CD14-positive monocyte (primary cell): ENCODE measurements around the gene KCNJ1. TPM values are rescaled to one million over a fixed set of nuclear protein-coding genes. Genes with fewer than 3 reads are reported as not detected.

ENCODE experiments used
- DNase-seq, 3 donors: peaks; one replicate each; pipeline ENCODE4 v3.0.0-alpha.2; 2011 to 2022
- H2AFZ ChIP-seq: 2 replicates; pipeline ENCODE4 v1.6.0; 2012; ENCODE audit warnings: mild to moderate bottlenecking, low read depth, low read length, inconsistent platforms; ENCODE audit not compliant: insufficient read depth, poor library complexity, severe bottlenecking
- H3K27ac ChIP-seq, 2 donors: 1 replicate in 1 of 2; 2 replicates in 1 of 2; pipeline ENCODE4 v1.5.1; 2012 to 2013; ENCODE audit warnings: low read length in 2 of 2, control low read depth in 1 of 2, inconsistent platforms in 1 of 2, low read depth in 1 of 2, mild to moderate bottlenecking in 1 of 2
- H3K27me3 ChIP-seq, 2 donors: one replicate each; pipeline versions ENCODE4 v1.6.0 to v1.6.1; 2011 to 2013; ENCODE audit warnings: low read length in 2 of 2; ENCODE audit not compliant: control insufficient read depth in 2 of 2, insufficient read depth in 2 of 2
- H3K36me3 ChIP-seq, 2 donors: replicated peaks in 1 of 2; 1 replicate in 1 of 2; 2 replicates in 1 of 2; pipeline versions ENCODE4 v1.5.1 to v1.6.1; 2012 to 2013; ENCODE audit warnings: low read length in 2 of 2, control low read depth in 1 of 2, inconsistent platforms in 1 of 2, mild to moderate bottlenecking in 1 of 2; ENCODE audit not compliant: insufficient read depth in 2 of 2, control insufficient read depth in 1 of 2
- H3K4me1 ChIP-seq, 2 donors: 1 replicate in 1 of 2; 2 replicates in 1 of 2; pipeline versions ENCODE4 v1.5.1 to v1.6.1; 2012 to 2013; ENCODE audit warnings: low read length in 2 of 2, control low read depth in 1 of 2, inconsistent platforms in 1 of 2, mild to moderate bottlenecking in 1 of 2, moderate library complexity in 1 of 2; ENCODE audit not compliant: insufficient read depth in 2 of 2, control insufficient read depth in 1 of 2
- H3K4me2 ChIP-seq: replicated peaks from 2 replicates; pipeline ENCODE3; 2012; ENCODE audit warnings: low read length, moderate library complexity, mild to moderate bottlenecking; ENCODE audit not compliant: poor library complexity, severe bottlenecking; ENCODE audit errors: extremely low read depth
- H3K4me3 ChIP-seq, 3 experiments: fragments of 200-600 bp in 1 of 3; sonication (generic) in 1 of 3; replicated peaks in 1 of 3; 1 replicate in 2 of 3; 2 replicates in 1 of 3; pipeline ENCODE4 v1.5.1; 2011 to 2013; ENCODE audit warnings: low read length in 3 of 3, mild to moderate bottlenecking in 3 of 3, control low read depth in 2 of 3, low read depth in 2 of 3, inconsistent platforms in 1 of 3, moderate library complexity in 1 of 3
- H3K79me2 ChIP-seq: 2 replicates; pipeline ENCODE4 v1.6.0; 2012; ENCODE audit warnings: mild to moderate bottlenecking, control low read depth, inconsistent platforms, low read length, moderate library complexity; ENCODE audit not compliant: insufficient read depth
- H3K9ac ChIP-seq: 2 replicates; pipeline ENCODE4 v1.6.0; 2017; ENCODE audit warnings: low read length, mild to moderate bottlenecking; ENCODE audit not compliant: insufficient read depth, poor library complexity, severe bottlenecking
- H3K9me3 ChIP-seq, 2 donors: replicated peaks in 1 of 2; 1 replicate in 1 of 2; 2 replicates in 1 of 2; pipeline versions ENCODE4 v1.5.1 to v1.6.1; 2012 to 2013; ENCODE audit warnings: low read length in 2 of 2, control low read depth in 1 of 2; ENCODE audit not compliant: control insufficient read depth in 1 of 2, insufficient read depth in 1 of 2
- H4K20me1 ChIP-seq: 2 replicates; pipeline ENCODE4 v1.6.0; 2012; ENCODE audit warnings: mild to moderate bottlenecking, low read length, control low read depth, moderate library complexity; ENCODE audit not compliant: insufficient read depth
- H3K27ac Mint-ChIP-seq, 7 donors: one replicate each; pipeline ENCODE4 v1.8.0; 2020; ENCODE audit warnings: mild to moderate bottlenecking in 7 of 7, mixed read lengths in 7 of 7, moderate library complexity in 6 of 7, inconsistent platforms in 2 of 7
- H3K27me3 Mint-ChIP-seq, 3 donors: one replicate each; pipeline ENCODE4 v1.8.0; 2021 to 2022; ENCODE audit warnings: low read depth in 3 of 3, mild to moderate bottlenecking in 3 of 3, mixed read lengths in 3 of 3, moderate library complexity in 3 of 3, inconsistent platforms in 1 of 3
- H3K36me3 Mint-ChIP-seq, 2 donors: one replicate each; pipeline ENCODE4 v1.8.0; 2020; ENCODE audit warnings: mixed read lengths in 2 of 2, inconsistent platforms in 1 of 2, mild to moderate bottlenecking in 1 of 2
- H3K4me1 Mint-ChIP-seq: one replicate; pipeline ENCODE4 v1.8.0; 2020; ENCODE audit warnings: mild to moderate bottlenecking, mixed read lengths
- H3K4me3 Mint-ChIP-seq, 2 donors: one replicate each; pipeline ENCODE4 v1.8.0; 2020; ENCODE audit warnings: mild to moderate bottlenecking in 2 of 2, mixed read lengths in 2 of 2, moderate library complexity in 1 of 2
- H3K9me3 Mint-ChIP-seq, 7 donors: one replicate each; pipeline ENCODE4 v1.8.0; 2020 to 2022; ENCODE audit warnings: mixed read lengths in 7 of 7, mild to moderate bottlenecking in 6 of 7, moderate library complexity in 6 of 7, inconsistent platforms in 2 of 7
- WGBS: methylation state at CpG from one replicate; pipeline ENCODE4 v1.1.5; 2013; ENCODE audit warnings: missing lambda C conversion rate; ENCODE audit not compliant: insufficient coverage; 5-methylcytosine and 5-hydroxymethylcytosine counted together
- intact Hi-C, 2 donors: fragments of 100-400 bp; cut with micrococcal nuclease; formaldehyde crosslinking; loops; one replicate each; pipeline versions ENCODE4 v1.15.0 to v1.15.1; 2023
- polyA plus RNA-seq, 3 donors: library from polyadenylated mRNA; depleted of rRNA in 1 of 3; unstranded in 2 of 3; stranded (reverse) in 1 of 3; fragments of 300-500 nt in 2 of 3; fragments of >200 nt in 1 of 3; fragmentation: Illumina TruSeq in 2 of 3; gene quantifications; 1 replicate in 2 of 3; 2 replicates in 1 of 3; pipeline ENCODE4 v1.2.3, GENCODE V29; 2012 to 2021
- TF ChIP-seq, protein P1 (sequence below): fragments of 200-600 bp; IDR thresholded peaks from one replicate; pipeline ENCODE4 v1.8.0; 2022; ENCODE audit warnings: antibody characterized with exemption, mild to moderate bottlenecking

KCNJ1 gene
- polyA plus RNA-seq, 3 donors = 0.12 to 0.47 TPM; not detected in 1

- H3K9me3 Mint-ChIP-seq = peaks cover 0 to 5% (median 3%) of the 10 kb centered on the region in 7 donors
- Histone ChIP-seq H3K4me2 (peak overlapping the region; percentile 76), H3K4me3 (peak overlapping the region; percentile 42 to 80 (median 66)), H3K36me3 (no peaks in the 10 kb centered on the region), H2AFZ (no peak overlapping the region), H3K4me1 (peaks cover 13 to 14% of the 10 kb centered on the region in 2 donors), H3K27me3 (no peaks in the 10 kb centered on the region), H3K27ac (peak overlapping the region in 1 of 2 donors; percentile 5), H4K20me1 (no peaks in the 10 kb centered on the region), H3K9me3 (no peaks in the 10 kb centered on the region), H3K9ac (no peak overlapping the region), H3K79me2 (no peaks in the 10 kb centered on the region)
- intact Hi-C loops = loop anchor here in 1 of 2 donors (5.0 to 10.0 kb wide), 2 partner anchors 658 to 796 kb away; no protein-coding TSS in a partner anchor
- H3K4me1 Mint-ChIP-seq = peaks cover 44% of the 10 kb centered on the region
- H3K27me3 Mint-ChIP-seq = peaks cover 0 to 2% (median 0%) of the 10 kb centered on the region in 3 donors
- WGBS = 100% methylated on average over 3 of the region's 11 CpGs
- H3K27ac Mint-ChIP-seq = peak overlapping the region in 3 of 7 donors; percentile 42 to 56 (median 53)
- peak overlapping the region; percentile 69 to 72 for H3K4me3 Mint-ChIP-seq
- DNase-seq = peak in 1 of 3 donors; percentile 19
- peaks cover 11 to 13% of the 10 kb centered on the region in 2 donors for H3K36me3 Mint-ChIP-seq
- TF ChIP-seq, protein P1, sequence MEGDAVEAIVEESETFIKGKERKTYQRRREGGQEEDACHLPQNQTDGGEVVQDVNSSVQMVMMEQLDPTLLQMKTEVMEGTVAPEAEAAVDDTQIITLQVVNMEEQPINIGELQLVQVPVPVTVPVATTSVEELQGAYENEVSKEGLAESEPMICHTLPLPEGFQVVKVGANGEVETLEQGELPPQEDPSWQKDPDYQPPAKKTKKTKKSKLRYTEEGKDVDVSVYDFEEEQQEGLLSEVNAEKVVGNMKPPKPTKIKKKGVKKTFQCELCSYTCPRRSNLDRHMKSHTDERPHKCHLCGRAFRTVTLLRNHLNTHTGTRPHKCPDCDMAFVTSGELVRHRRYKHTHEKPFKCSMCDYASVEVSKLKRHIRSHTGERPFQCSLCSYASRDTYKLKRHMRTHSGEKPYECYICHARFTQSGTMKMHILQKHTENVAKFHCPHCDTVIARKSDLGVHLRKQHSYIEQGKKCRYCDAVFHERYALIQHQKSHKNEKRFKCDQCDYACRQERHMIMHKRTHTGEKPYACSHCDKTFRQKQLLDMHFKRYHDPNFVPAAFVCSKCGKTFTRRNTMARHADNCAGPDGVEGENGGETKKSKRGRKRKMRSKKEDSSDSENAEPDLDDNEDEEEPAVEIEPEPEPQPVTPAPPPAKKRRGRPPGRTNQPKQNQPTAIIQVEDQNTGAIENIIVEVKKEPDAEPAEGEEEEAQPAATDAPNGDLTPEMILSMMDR = no peak
These were observed 36.6 kb downstream of the KCNJ1 start for GRCh38 chr11:128830290-128831173.

- TF ChIP-seq, protein P1 = no peak
- Histone ChIP-seq H3K4me1 (peaks cover 2% of the 10 kb centered on the region in 2 donors), H4K20me1 (peaks cover 3% of the 10 kb centered on the region), H3K9me3 (no peaks in the 10 kb centered on the region), H3K27me3 (peaks cover 0 to 3% of the 10 kb centered on the region in 2 donors), H3K4me2 (no peak overlapping the region), H3K36me3 (no peaks in the 10 kb centered on the region), H3K4me3 (no peak overlapping the region), H3K79me2 (no peaks in the 10 kb centered on the region), H2AFZ (no peak overlapping the region), H3K27ac (no peak overlapping the region), H3K9ac (no peak overlapping the region)
- peaks cover 0 to 10% (median 4%) of the 10 kb centered on the region in 7 donors for H3K9me3 Mint-ChIP-seq
- peaks cover 4 to 8% (median 4%) of the 10 kb centered on the region in 3 donors for H3K27me3 Mint-ChIP-seq
- H3K27ac Mint-ChIP-seq = no peak overlapping the region
- 96% methylated on average over 3 of the region's 4 CpGs for WGBS
- no peak for DNase-seq
- H3K36me3 Mint-ChIP-seq = peaks cover 15 to 16% of the 10 kb centered on the region in 2 donors
- peaks cover 32% of the 10 kb centered on the region for H3K4me1 Mint-ChIP-seq
- intact Hi-C loops = no loop called here
- no peak overlapping the region for H3K4me3 Mint-ChIP-seq
These were observed 38.7 kb downstream of the KCNJ1 start for GRCh38 chr11:128828350-128828749.
